GM19099 (cell line): ENCODE data around the gene SLC39A8.

Experiments
- POLR2A ChIP-seq: IDR thresholded peaks from 3 replicates; pipeline ENCODE4 v1.6.1; 2011; ENCODE audit warnings: low read depth; ENCODE audit not compliant: insufficient read length; ENCODE audit errors: extremely low read depth

The SLC39A8 gene

DNA sequence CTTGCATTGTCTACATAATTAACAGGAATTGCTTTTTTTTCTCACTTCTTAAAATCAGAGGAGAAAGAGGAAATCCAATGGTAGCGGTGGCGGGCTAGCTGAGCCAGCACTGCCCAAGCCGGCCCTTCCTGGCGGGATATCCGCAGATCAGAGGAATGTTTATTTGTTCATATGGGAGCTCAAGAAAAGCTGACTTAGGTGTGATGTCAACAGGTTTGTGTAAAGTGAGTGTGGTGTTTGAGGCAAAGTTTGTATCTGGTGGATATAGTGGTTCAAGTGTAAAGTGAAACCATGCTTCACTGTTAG, 466 bp upstream of the SLC39A8 start:
- no peak for TF ChIP-seq POLR2A

DNA sequence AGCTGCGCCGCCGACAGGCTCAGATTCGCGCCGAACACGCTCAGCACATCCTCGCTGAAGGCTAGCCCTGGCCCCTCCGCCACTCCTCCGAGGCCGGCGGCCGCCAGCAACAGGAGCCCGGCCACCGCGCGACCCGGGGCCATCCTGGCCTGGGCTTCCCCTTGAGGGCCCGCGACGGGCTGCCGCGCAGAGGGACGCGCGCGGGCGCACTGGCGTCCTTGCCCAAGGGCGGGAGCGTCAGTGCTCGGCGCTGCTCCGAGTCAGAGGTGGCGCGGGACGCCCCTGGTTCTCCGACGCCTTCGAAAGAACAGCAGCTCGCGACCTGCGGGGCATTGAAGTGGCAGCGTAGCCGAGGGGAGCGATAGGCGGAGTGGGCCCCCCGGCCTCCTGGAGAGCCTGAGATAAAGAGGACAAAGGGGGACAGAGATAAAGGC, 745 bp downstream of the SLC39A8 start:
- TF ChIP-seq POLR2A, result peak; percentile 62

DNA sequence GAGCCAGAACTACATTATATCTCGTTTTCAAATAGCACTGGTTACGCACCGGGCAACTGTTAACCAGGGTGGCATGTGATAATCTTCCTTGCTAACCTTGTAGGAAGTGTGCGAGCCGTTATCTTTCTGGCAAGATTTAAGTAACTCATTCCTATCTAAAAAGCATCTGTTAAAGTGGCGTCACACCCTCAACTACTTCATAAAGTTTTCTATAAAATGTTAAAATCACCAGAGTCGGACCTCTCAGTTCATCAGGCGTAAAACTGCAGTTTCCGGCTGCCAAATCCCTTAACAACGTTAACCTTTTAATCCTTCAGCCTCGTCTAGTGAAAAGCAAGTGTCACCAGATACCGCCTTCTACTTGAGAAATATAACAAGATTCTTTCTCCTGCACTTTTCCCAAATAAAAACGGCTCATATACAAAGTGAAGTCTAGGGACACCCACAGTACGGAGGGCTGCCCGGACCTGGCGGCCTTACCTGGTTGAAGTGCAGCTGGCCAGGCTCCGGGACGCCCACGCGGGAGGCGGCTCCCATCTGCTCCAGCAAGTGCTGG, 1.2 kb downstream of the SLC39A8 start:
- no peak for TF ChIP-seq POLR2A

DNA sequence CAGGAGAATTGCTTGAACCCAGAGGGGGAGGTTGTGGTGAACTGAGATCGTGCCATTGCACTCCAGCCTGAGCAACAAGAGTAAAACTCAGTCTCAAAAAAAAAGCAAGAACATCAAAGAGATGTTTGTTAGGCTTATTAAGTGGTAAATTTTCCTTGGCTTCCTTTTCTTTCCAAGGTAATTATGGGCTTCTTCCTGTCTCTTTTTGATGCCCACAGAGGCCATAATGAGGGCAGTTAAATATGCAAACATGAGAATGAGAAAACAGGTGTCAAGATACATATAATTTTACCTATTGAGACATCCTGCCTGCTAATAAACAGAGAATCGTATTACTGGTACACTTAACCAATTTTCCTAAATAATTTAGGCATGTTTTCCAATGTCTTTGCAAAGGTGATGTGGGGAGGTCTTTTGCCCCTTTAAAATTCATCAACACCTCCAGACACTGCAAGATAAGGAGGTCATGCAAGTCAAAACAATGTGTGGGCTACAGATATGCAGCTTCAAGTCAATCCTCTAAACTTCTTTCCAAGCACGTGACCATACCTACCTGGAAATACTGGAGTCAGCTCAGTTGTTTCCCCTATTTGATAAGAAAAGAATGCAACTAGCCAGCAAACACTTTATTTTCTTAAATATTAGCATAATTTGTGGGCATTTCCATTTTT, 2.7 kb downstream of the SLC39A8 start:
- TF ChIP-seq POLR2A, result no peak

DNA sequence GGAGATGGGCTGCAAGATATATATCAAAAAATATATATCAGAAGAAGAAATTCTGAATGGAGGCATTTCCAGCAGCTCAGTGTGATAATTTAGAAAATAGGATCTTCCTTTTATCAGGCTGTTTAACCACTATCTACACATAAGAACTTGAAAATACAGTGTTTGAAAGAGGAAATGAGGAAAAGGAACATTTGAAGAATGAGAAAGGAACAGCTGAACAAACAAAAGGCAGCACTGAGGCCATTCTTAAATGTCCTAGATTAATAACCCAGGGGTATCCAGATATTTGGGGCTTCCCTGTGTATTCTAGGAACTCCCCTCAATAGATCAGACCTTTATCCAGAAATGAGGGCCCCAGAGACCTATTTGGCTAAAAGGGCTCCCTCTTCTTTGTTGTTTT, 4.1 kb downstream of the SLC39A8 start:
- no peak for TF ChIP-seq POLR2A

DNA sequence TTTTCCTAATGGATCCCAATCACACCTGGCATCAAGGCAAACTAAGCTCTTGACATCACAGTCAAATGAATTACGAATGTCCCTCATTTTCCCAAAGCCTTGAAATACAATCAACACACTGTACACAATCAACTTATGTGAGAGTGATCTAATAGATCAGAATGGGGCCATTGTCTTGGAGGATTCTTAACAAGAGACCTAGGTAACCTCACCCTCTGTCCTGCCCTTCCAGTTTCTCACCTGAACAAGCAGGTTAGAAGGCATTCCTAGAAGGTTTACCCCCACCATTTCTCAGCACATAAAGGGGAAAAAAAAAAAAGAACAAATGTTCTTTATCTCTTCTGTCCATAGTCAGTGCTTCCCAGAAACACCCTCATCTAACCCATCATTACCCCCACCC, 6.3 kb downstream of the SLC39A8 start:
- TF ChIP-seq POLR2A, result no peak

DNA sequence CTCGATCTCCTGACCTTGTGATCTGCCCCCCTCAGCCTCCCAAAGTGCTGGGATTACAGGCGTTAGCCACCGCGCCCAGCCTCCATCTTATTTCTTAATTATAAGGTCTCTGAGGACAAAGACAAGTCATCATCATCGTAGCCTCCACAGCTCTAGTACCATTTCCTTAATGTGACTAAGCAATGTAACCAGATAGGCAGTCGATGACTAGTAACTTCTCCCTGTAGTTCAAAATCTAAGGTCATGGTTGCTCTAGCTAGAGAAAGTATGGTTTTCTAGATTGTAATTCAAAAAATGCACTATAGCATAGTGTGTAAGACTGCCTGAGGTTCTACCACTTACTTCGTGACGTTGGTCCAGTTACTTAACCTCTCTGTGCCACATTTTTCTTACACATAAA, 6.9 kb downstream of the SLC39A8 start:
- TF ChIP-seq POLR2A, result no peak

DNA sequence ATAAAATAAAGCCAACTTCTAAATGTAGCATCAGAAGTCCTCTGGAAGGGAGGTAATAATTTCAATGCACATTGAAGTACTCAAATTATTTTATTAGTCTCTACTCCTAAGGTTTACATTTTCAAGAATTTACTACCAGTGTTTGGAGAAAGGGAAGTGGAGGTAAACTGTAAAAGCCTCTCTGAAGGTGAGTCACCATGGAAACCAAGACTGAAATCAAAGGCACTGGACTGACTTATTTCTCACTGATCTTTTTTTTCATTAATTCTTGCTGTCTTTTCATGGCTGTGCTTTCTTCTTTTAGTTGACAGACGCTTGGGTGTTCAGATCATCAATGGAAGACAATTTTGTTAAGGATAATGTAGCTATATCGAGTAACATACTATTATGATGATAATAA, 9.7 kb downstream of the SLC39A8 start:
- TF ChIP-seq POLR2A, result no peak

DNA sequence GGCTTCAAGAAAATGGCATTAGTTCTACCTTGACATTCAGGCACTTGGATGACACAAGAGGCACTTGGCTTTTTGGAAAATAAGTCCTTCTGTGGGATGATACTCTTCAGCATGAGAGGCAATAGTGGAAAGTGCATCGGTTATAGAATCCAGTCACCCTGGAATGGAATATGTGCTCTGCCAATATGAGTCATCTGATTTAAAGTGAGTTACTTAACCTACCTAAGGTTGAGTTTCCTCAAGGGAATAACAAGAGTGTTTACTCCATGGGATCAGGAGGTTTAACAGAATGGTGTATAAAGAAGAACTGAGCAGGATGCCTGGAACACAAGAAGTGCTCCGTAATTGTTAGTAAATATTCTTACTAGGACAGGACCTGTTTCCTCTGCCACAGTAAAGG, 10.7 kb downstream of the SLC39A8 start:
- TF ChIP-seq POLR2A, result no peak

DNA sequence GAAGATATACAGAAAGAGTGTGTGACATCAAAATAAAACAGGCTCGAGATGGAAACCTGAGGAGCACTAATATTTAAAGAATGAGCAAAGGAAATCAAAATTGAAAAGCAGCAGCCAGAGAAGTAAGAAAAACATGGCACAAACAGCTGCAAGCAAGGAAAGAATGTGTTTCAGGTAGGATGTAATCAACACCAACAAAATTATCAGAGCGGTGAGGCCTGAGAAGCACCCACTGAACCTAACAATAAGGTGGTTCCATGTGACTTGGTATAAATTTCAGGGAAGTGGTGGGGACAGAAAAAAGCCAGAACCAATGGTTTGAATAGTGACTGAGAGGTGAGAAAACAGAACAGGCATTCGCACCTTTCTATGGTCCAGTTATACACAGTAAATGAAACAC, 11.5 kb downstream of the SLC39A8 start:
- TF ChIP-seq POLR2A, result no peak

DNA sequence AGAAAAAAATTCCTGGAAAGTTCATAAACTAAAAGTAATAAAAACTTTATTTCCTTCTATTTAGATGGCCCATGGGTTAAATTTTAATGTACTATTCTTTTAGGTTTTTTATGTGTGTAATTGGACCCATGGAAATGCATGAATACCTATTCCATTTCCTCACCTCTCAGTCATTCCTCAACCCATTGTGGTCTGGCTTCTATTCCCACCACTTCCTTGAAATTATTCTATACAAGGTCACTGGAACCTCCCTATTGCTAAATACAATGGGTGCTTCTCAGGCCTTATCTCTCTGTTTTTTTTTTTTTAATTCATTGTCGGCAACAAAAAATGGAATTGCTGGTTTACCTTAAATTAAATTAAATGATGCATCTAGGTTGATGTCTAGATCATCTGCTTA, 17.2 kb downstream of the SLC39A8 start:
- no peak for TF ChIP-seq POLR2A

DNA sequence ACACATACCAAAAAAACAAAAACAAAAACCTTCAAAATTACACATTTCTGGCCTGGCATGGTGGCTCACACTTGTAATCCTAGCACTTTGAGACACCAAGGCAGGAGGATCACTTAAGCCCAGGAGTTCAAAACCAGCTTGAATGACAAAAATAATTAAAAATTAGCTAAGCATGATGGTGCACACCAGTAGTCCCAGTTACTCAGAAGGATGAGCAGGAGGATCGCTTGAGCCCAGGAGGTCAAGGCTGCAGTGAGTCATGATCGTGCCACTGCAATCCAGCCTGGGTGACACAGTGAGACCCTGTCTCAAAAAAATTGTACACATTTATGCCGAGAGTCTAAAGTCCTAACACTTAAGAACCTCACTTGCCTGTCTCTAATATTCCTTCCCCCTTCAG, 18.3 kb downstream of the SLC39A8 start:
- TF ChIP-seq POLR2A, result no peak

DNA sequence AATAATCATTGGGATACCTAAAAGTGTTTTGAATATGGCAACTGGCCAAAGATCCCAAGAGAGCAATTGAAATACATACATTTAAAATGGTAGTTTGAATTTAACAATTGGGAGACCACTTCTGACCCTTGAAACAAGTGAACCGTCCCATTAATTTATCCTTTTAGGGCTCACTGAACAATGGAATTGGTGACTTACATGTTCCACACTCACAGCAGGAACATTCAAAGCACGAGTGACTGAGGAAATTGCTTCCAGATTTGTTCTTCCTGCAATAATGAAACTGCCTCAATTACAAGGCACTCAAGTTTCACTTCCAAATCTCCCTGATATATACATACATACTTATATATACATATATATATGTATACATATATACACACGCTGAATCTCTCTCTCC, 20.6 kb downstream of the SLC39A8 start:
- TF ChIP-seq POLR2A, result no peak

DNA sequence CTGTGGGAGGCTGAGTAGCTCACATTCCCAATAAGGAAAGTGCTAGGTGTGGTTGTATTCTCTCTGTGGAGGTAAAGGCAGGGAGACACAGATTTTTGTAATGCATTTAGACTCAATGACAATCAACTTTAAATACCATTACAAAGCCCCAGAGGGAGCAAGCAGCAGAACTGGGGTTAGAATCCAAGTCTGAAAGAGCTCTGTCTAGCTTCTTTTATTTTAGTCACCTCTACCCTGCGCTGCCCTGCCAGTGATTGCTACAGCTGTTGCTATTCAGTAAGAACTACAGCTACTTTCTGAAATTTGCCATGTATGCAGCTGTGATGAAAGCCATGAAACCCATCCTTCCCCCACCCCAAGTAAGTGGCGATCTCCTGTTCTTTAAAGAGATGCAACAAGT, 22.5 kb downstream of the SLC39A8 start:
- TF ChIP-seq POLR2A, result no peak

DNA sequence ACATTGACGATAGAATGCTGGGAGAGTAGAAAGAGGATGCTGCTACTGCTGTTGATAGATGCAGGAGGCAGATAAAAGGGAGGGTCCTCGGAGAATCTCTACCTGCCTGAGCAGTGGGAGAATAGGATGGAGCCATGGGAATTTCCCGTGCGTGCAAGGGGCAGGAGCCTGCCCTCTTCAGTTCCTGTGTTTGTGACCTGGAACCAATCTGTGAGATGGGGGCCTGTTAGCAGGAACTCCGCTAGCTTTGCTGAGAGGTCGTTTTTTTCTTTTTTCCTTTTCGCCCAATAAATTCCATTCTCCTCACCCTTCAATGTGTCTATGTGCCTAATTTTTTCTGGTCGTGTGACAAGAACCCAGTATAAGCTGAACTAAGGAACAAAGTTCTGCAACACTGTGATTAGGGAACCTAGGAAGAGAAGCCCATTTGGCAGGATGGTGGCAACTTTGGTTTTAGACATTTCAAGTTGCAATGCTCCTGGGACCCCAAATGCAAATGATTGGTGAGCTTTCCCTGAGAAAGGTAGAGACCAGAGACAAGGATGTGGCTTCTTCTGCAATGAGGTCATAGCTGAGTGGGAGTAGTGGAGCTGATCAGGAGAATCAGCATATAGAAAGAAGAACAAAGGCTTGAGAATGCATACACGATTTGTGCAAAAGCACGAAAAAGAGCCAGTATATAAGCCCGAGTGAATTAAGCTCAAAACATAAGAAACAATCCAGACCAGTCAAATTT, 23.9 kb downstream of the SLC39A8 start:
- TF ChIP-seq POLR2A, result no peak

DNA sequence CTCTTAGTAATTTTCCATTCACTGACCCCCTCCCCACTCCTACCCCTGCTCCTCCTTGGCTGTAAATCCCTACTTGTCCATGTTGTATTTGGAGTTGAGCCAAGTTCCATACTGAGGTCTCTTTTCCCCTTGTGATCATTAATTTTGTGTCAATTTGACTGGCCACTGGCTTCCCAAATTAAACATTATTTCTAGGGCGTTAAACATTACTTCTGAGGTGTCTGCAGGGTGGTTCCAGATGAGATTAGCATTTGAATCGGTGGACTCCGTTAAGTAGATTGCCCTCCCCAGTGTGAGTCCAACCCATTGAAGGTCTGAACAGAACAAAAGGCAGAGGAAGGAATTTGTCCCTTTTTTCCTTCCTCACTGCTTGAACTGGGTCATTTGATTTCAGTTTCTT, 25.7 kb downstream of the SLC39A8 start:
- no peak for TF ChIP-seq POLR2A
